ENCODE data around the gene TCF4.

DNA sequence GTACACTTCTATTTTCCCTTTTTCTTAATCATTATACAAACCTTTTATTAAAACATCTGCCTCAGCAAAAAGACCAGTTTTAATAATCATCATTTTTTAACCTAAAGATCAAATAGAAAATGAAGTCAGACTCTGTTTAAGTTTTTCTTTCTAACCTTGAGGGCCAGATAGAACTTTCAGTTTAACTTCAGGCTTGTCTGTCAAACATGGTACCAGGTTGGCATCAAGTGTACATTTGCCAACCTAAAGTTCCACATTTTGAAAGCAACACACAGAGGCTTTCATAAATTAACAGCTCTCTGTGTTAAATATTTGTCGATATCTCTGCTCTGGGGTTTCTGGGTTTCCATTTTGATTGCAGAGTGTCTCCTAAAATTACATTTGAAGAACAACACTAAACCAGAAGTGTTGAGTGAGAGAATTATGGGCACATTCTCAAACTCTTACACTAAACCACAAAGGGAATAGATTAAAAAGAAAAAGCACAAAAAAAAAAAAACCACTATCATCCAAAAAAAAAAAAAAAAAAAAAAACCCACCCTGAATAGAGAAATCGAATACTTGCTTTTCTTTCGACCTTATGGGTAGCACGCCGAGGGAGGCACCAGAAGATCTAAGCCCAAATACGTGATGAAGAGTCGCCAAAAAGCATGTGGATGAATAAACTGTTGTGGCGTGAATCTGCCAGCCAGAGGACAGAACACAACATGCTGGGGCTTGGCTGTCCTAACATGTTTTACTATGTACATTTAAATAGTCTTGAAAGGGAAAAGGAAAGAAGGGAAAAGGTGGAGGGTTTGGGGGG, 166.2 kb downstream of the TCF4 start:
- TF ChIP-seq, protein P1, sequence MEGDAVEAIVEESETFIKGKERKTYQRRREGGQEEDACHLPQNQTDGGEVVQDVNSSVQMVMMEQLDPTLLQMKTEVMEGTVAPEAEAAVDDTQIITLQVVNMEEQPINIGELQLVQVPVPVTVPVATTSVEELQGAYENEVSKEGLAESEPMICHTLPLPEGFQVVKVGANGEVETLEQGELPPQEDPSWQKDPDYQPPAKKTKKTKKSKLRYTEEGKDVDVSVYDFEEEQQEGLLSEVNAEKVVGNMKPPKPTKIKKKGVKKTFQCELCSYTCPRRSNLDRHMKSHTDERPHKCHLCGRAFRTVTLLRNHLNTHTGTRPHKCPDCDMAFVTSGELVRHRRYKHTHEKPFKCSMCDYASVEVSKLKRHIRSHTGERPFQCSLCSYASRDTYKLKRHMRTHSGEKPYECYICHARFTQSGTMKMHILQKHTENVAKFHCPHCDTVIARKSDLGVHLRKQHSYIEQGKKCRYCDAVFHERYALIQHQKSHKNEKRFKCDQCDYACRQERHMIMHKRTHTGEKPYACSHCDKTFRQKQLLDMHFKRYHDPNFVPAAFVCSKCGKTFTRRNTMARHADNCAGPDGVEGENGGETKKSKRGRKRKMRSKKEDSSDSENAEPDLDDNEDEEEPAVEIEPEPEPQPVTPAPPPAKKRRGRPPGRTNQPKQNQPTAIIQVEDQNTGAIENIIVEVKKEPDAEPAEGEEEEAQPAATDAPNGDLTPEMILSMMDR (conservative IDR thresholded peaks at IDR 0.05; ENCODE audit: low read depth, low read length) = no peak
- no peak for TF ChIP-seq EZH2 (IDR thresholded peaks at IDR 0.05; ENCODE audit: borderline replicate concordance, low read depth, low read length, poor library complexity, severe bottlenecking)

Data from A673 (cell line).